CD8-positive, alpha-beta memory T cell (primary cell): Measurements from ENCODE around the gene OCLN. TPM values are rescaled to one million over a fixed set of nuclear protein-coding genes. Genes with fewer than 3 reads are reported as not detected.
"Not testable (repeated sequence)": the region's sequence is repeated elsewhere in the genome, so short reads cannot be mapped to it uniquely, and the experiment has no call there.

Experiments
- CTCF ChIA-PET: fragments of 350-600 bp; sonication (Branson Sonifier 250); formaldehyde crosslinking; loops from one replicate; lab custom pipeline; 2021; ENCODE audit warnings: antibody characterized with exemption; lab: Charles Lee
- POLR2A ChIA-PET: fragments of 350-600 bp; sonication (Branson Sonifier 250); formaldehyde crosslinking; loops from one replicate; lab custom pipeline; 2021; ENCODE audit warnings: antibody characterized with exemption; lab: Charles Lee
- DNase-seq, 5 donors: peaks; one replicate each; pipeline versions ENCODE4 v3.0.0 to v3.0.0-alpha.2; 2020 to 2022; ENCODE audit warnings: mixed read lengths in 1 of 5
- H3K27ac ChIP-seq: one replicate; pipeline ENCODE4 v1.7.0; 2013; ENCODE audit warnings: low read depth, mild to moderate bottlenecking, low read length, moderate library complexity
- H3K27me3 ChIP-seq: 2 replicates; pipeline ENCODE4 v1.7.0; 2013; ENCODE audit warnings: low read length, mild to moderate bottlenecking; ENCODE audit not compliant: insufficient read depth, poor library complexity, severe bottlenecking
- H3K36me3 ChIP-seq: 2 replicates; pipeline ENCODE4 v1.7.0; 2013; ENCODE audit warnings: mild to moderate bottlenecking, low read length, moderate library complexity; ENCODE audit not compliant: insufficient read depth
- H3K4me1 ChIP-seq: 2 replicates; pipeline ENCODE4 v1.7.0; 2013; ENCODE audit warnings: mild to moderate bottlenecking, low read length, moderate library complexity; ENCODE audit not compliant: insufficient read depth
- H3K4me3 ChIP-seq: 2 replicates; pipeline ENCODE4 v1.7.0; 2013; ENCODE audit warnings: mild to moderate bottlenecking, low read length
- H3K9me3 ChIP-seq: 2 replicates; pipeline ENCODE4 v1.7.0; 2013; ENCODE audit warnings: mild to moderate bottlenecking, low read length
- H3K27ac Mint-ChIP-seq, 8 donors: one replicate each; pipeline ENCODE4 v1.8.0; 2020 to 2021; ENCODE audit warnings: mixed read lengths in 8 of 8, mild to moderate bottlenecking in 6 of 8, inconsistent platforms in 3 of 8, moderate library complexity in 3 of 8
- H3K27me3 Mint-ChIP-seq, 2 donors: one replicate each; pipeline ENCODE4 v1.8.0; 2020 to 2021; ENCODE audit warnings: mixed read lengths in 2 of 2, mild to moderate bottlenecking in 1 of 2, moderate library complexity in 1 of 2
- H3K36me3 Mint-ChIP-seq, 3 donors: one replicate each; pipeline ENCODE4 v1.8.0; 2020 to 2021; ENCODE audit warnings: mixed read lengths in 3 of 3, inconsistent platforms in 1 of 3, mild to moderate bottlenecking in 1 of 3
- H3K4me1 Mint-ChIP-seq, 3 donors: one replicate each; pipeline ENCODE4 v1.8.0; 2020 to 2021; ENCODE audit warnings: mixed read lengths in 3 of 3, inconsistent platforms in 1 of 3, mild to moderate bottlenecking in 1 of 3
- H3K4me3 Mint-ChIP-seq, 7 donors: one replicate each; pipeline ENCODE4 v1.8.0; 2020 to 2021; ENCODE audit warnings: mixed read lengths in 7 of 7, mild to moderate bottlenecking in 6 of 7, moderate library complexity in 4 of 7, inconsistent platforms in 2 of 7
- H3K9me3 Mint-ChIP-seq, 5 donors: one replicate each; pipeline ENCODE4 v1.8.0; 2020 to 2022; ENCODE audit warnings: mixed read lengths in 5 of 5, mild to moderate bottlenecking in 3 of 5, moderate library complexity in 2 of 5, inconsistent platforms in 1 of 5
- polyA plus RNA-seq: library from polyadenylated mRNA; unstranded; fragments of 300-500 nt; fragmentation: Illumina TruSeq; gene quantifications from one replicate; pipeline ENCODE4 v1.2.3, GENCODE V29; 2021
- total RNA-seq, 2 experiments: library from RNA; stranded (reverse); gene quantifications; one replicate each; pipeline ENCODE4 v1.2.3, GENCODE V29; 2021

OCLN gene
- total and polyA plus RNA-seq, 3 experiments from 2014 or later: 0.14 to 0.68 (median 0.58) TPM

DNA sequence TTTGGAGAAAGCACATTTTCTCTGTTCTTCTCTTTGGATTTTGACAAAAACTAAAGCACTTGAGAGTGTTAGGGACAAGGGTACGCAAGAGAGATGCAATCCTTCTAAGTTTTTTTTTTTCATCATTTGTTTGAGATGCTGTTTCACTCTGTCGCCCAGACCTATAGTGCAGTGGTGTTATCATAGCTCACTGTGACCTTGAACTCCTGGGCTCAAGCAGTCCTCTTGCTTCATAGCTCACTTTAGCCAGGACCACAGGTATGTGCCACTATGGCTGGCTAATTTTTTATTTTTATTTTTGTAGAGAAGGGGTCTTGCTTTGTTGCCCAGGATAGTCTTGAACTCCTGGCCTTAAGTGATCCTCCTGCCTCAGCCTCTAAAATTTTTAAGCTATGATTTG lies 46.1 kb downstream of the OCLN start:
- H3K4me3 Mint-ChIP-seq, H3K36me3 ChIP-seq, H3K27me3 Mint-ChIP-seq, DNase-seq, CTCF ChIA-PET, H3K4me1 Mint-ChIP-seq, H3K27ac ChIP-seq, H3K4me3 ChIP-seq, H3K27me3 ChIP-seq, POLR2A ChIA-PET, H3K9me3 Mint-ChIP-seq, H3K36me3 Mint-ChIP-seq, H3K27ac Mint-ChIP-seq, H3K9me3 ChIP-seq, H3K4me1 ChIP-seq: not testable (repeated sequence)

DNA sequence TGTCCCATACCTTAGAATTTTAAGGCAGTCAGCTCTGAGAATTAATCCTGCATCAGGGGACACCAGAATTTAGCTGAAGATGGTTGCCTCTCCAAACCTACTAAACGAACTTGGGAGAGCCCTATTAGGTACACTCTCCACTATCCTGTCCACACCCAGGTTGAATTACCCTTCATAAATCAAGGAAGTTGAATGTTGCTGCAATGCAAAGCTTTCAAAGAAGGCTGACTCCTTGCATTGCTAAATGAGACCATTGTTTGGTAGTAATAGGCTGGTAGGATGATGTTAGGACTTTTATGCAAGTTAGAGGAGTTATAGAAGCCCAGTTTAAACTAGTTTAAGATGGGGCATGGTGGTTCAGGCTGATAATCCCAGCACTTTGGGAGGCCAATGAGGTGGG lies 48.8 kb downstream of the OCLN start:
- H3K27me3 Mint-ChIP-seq, H3K36me3 ChIP-seq, H3K4me1 ChIP-seq, H3K36me3 Mint-ChIP-seq, POLR2A ChIA-PET, CTCF ChIA-PET, H3K4me1 Mint-ChIP-seq, H3K27ac ChIP-seq, H3K9me3 ChIP-seq, H3K27ac Mint-ChIP-seq, H3K9me3 Mint-ChIP-seq, DNase-seq, H3K4me3 Mint-ChIP-seq, H3K4me3 ChIP-seq, H3K27me3 ChIP-seq: not testable (repeated sequence)

DNA sequence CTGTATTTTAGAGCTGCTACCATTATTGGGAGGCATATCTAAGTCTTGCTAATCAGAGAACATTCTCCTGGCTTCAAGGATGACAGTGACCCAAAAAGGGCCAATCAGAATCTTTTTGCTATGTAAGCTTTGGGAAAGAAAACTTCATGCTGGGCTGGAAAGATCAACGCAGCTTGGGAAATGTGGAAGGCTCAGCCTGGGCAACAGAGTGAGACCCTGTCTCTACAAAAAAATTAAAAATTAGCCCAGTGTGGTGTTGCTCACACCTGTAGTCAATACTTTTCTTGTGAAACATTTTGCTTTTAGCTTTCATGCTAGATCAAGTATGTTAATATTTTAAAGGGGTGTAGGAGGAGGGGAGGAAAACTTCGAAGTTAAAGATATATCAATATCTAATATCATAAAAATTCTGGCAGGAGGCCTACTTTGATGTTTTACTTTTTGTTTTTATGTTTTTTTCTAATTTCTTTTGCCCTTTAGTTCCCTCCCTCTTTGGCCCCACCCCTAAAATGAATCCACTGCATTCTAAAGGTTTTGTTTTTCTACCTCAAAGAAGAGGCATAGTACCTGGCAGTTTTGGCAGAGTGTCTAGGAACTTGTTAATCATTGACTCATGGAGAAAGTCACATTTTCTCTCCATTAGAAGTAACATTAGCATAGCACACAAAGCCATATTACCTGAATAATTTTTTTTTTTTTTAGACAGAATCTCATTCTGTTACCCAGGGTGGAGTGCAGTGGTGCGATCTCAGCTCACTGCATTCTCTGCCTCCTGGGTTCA lies 50.4 kb downstream of the OCLN start:
- H3K4me3 Mint-ChIP-seq, DNase-seq, H3K27ac ChIP-seq: not testable (repeated sequence)

DNA sequence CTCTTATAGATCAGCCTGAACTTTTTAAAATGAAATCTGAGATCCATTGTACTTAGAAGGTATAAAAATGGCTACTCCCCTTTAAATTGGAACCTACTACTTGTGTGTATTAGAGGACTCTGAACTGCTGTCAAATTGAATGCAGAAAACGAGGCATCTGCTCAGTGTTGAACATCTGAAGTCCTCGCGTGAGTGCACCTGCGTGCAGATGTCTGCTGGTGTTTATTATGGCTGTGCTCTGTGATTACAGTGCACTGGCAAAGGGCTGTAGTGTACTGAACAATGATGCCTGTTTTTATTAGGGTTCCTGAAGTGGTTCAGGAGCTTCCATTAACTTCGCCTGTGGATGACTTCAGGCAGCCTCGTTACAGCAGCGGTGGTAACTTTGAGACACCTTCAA lies 52.0 kb downstream of the OCLN start:
- H3K36me3 Mint-ChIP-seq, H3K27ac ChIP-seq, DNase-seq, H3K4me1 ChIP-seq, H3K4me3 Mint-ChIP-seq, H3K4me3 ChIP-seq, H3K9me3 Mint-ChIP-seq, POLR2A ChIA-PET, CTCF ChIA-PET, H3K27ac Mint-ChIP-seq, H3K36me3 ChIP-seq, H3K9me3 ChIP-seq, H3K27me3 ChIP-seq, H3K27me3 Mint-ChIP-seq, H3K4me1 Mint-ChIP-seq: not testable (repeated sequence)

More for the DNA sequence above, 50.4 kb downstream of the OCLN start:
- H3K36me3 ChIP-seq, CTCF ChIA-PET, H3K4me3 ChIP-seq, H3K4me1 ChIP-seq, H3K27me3 ChIP-seq, H3K36me3 Mint-ChIP-seq, H3K27me3 Mint-ChIP-seq, H3K27ac Mint-ChIP-seq, H3K9me3 ChIP-seq, H3K4me1 Mint-ChIP-seq, POLR2A ChIA-PET, H3K9me3 Mint-ChIP-seq: not testable (repeated sequence)

DNA sequence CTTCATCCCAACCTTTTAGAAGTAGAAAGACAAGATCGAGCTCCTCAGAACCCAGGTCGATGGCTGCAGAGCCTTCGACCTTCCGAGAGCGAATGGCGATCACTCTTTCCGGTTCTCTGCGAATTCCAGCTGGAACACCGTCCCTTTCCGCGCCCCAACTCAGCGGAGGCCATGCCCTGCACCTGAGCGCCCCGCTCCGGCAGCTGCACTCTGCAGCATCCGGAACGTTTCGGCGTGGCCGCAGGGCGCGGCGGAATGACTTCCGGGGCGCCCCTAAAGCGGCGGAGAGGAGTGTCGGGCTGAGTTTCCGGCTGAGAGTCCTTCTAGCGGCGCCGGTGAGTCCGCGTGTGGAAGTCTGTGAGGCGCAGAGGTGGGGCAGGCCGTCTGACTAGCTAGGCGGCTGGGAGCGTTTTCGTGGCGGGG lies 67.3 kb downstream of the OCLN start, which contains the start of gene GTF2H2C:
GTF2H2C (plus strand) TSS at position 284 of the 423 bp plus-strand sequence. CDS start 4,942 bp downstream, outside the sequence.
- H3K4me1 ChIP-seq, CTCF ChIA-PET, POLR2A ChIA-PET, H3K9me3 Mint-ChIP-seq, H3K36me3 ChIP-seq, H3K9me3 ChIP-seq, H3K4me1 Mint-ChIP-seq, H3K36me3 Mint-ChIP-seq, H3K27ac ChIP-seq, H3K27me3 Mint-ChIP-seq, H3K27me3 ChIP-seq: not testable (repeated sequence)
- Mint-ChIP-seq H3K27ac (peak within 1 kb of the TSS; percentile 74 to 98 (median 95)), H3K4me3 (peak within 1 kb of the TSS; percentile 93 to 97 (median 95))
- peak within 1 kb of the TSS; percentile 51 for H3K4me3 ChIP-seq
- DNase-seq: peak; percentile 57 to 84 (median 77)

DNA sequence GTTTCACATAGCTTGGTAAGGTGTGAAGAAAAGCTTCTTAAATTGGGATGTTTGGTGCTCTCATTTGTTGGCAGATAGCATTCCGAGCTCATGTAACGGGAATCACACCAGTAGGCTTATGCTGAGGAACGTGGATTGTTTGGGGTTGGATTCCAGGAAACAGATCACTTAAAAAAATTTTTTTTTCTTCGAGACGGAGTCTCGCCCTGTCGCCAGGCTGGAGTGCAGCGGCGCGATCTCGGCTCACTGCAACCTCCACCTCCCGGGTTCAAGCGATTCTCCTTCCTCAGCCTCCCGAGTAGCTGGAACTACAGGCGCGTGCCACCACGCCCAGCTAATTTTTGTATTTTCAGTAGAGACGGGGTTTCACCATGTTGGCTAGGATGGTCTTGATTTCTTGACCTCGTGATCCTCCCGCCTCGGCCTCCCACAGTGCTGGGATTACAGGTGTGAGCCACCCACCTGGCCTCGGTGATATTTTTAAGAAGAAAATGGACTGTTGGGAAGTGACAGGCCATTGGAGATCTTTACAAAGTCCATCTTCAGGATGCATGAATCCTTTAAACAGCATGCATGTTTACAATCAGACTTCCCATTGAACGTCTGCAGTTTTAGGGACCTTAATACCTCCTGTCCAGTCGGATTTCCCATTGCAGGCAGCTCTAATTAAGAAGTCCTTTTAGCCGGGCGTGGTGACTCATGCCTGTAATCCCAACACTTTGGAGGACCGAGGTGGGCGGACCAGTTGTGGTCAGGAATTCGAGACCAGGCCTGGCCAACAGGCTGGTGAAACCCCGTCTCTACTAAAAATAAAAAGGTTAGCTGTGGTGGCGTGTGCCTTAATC lies 68.2 kb downstream of the OCLN start:
- POLR2A ChIA-PET, H3K27me3 Mint-ChIP-seq, H3K27ac Mint-ChIP-seq, H3K27ac ChIP-seq, H3K27me3 ChIP-seq, H3K4me1 Mint-ChIP-seq, H3K36me3 ChIP-seq, CTCF ChIA-PET, H3K36me3 Mint-ChIP-seq, H3K4me3 ChIP-seq, DNase-seq, H3K9me3 Mint-ChIP-seq, H3K4me1 ChIP-seq, H3K9me3 ChIP-seq: not testable (repeated sequence)
- H3K4me3 Mint-ChIP-seq: peak overlapping the region; percentile 20 to 75 (median 50)

DNA sequence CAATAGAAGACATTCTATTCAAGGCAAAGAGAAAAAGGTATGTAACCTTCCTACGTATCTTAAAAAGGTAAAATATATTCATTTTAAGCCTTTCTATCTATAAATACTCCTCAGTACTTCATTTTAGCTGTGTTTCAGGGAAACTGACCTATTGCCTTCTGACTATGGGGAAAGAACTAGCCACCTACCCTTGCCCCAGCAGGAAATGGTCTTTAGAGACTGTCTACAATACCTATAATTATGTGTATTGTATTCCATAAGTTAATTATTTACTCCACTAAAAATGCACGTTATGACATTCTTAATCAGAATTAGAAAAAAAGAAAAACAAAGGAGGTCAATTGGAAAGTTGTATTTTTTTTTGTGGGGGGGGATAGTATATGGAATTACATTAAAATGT lies 73.6 kb downstream of the OCLN start:
- H3K4me3 ChIP-seq, H3K36me3 Mint-ChIP-seq, H3K4me1 Mint-ChIP-seq, H3K9me3 Mint-ChIP-seq, H3K27me3 Mint-ChIP-seq, DNase-seq, H3K27ac Mint-ChIP-seq, H3K36me3 ChIP-seq, H3K9me3 ChIP-seq, H3K27me3 ChIP-seq, POLR2A ChIA-PET, CTCF ChIA-PET, H3K27ac ChIP-seq, H3K4me1 ChIP-seq, H3K4me3 Mint-ChIP-seq: not testable (repeated sequence)

DNA sequence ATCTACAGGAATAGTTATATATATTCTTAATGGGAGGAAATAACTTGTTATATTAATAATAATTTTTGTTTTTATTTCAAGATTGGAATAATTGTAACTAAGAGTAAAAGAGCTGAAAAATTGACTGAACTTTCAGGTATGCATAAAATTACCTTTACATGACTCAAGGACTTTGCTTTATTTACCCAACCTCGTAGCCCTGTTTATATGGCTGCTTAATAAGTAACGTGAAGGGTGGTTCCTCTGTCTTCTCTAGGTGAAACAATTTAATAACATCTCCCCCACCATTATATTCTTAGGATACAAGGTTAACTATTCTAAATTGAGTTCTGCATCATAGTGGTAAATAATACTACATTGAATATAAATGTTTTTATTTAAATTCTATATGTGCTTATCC lies 75.5 kb downstream of the OCLN start:
- H3K27me3 Mint-ChIP-seq, H3K4me3 ChIP-seq, H3K9me3 ChIP-seq, H3K27ac Mint-ChIP-seq, DNase-seq, H3K9me3 Mint-ChIP-seq, H3K36me3 ChIP-seq, H3K4me1 Mint-ChIP-seq, POLR2A ChIA-PET, H3K27ac ChIP-seq, H3K27me3 ChIP-seq, H3K4me3 Mint-ChIP-seq, H3K4me1 ChIP-seq, H3K36me3 Mint-ChIP-seq, CTCF ChIA-PET: not testable (repeated sequence)
